HG03175 (cell line): ENCODE data around the gene PLA2G4A.
"Not testable (repeated sequence)": the region's sequence is repeated elsewhere in the genome, so short reads cannot be mapped to it uniquely, and the experiment has no call there.

Source experiments
- ATAC-seq: cut with Tn5 transposase; IDR thresholded peaks from one replicate; pipeline ENCODE4 v1.9.1; 2021; ENCODE audit warnings: mild to moderate bottlenecking, moderate library complexity; ENCODE audit not compliant: unreplicated experiment

The PLA2G4A gene

DNA sequence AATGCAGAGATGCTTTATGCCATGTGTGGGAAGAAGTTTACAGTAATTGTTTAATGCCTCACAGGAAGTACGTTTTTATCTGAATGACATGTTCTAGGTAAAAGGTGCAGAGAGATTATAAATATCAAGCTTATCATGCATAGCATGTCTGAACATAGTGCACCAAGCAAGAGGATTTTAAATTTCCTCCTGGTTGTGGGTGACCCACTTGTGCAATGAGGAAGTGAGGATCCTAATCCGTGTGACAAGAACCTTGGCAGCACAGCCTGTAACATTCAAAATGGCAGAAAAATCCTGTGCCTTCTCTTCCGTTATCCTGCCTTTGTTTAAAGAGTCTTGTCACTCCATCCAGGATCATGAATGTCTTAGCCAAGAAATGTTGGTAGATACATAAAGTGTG is 75.6 kb downstream of the PLA2G4A start:
- ATAC-seq = no peak

GRCh38 chr1:186905561-186905960 is 76.8 kb downstream of the PLA2G4A start:
- ATAC-seq = no peak

DNA sequence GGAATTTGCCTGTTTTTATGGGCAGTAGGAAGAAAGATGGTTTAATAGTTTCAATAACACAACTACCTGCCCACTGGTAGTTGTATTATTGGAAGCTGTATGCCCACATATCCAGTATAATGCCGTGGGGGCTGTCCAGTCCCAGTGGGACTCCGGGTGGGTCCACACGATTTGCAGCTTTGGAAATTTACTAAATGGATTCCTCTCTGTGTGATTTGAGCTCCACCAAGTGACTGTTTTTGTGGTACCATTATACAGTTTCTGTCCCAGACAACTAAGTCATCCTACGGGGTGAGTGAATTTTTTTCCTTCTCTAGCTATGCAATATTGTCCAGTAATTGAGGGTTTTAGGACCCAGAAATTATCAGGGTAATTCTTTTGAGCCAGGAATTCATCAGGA is 86.8 kb downstream of the PLA2G4A start:
- ATAC-seq = no peak

- ATAC-seq = not testable (repeated sequence)
Measured at GRCh38 chr1:186917106-186917786, 88.5 kb downstream of the PLA2G4A start.

DNA sequence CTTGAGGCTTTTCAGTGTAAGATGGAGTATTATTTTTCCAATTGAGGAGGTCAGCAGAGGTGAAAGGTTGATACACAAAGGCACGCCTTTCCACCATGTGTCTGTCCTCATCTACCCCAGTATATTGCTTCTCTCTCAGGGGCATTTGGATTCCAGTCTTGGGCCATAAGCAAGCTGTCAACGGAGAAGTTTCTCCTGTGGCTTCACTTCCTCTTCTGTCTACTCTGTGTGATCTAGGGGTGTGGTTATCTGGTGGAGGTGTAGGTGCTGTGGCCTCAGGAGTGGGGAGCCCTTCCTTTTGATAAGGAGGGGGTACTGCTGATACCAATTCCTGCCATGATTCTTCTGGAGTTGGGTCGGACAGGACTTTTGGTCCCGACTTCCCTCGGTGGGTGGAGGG is 92.6 kb downstream of the PLA2G4A start:
- ATAC-seq = peak; percentile 92

GRCh38 chr1:186922814-186923213 is 94.1 kb downstream of the PLA2G4A start:
- not testable (repeated sequence) for ATAC-seq

GRCh38 chr1:186923486-186923885 is 94.7 kb downstream of the PLA2G4A start:
- ATAC-seq = no peak

DNA sequence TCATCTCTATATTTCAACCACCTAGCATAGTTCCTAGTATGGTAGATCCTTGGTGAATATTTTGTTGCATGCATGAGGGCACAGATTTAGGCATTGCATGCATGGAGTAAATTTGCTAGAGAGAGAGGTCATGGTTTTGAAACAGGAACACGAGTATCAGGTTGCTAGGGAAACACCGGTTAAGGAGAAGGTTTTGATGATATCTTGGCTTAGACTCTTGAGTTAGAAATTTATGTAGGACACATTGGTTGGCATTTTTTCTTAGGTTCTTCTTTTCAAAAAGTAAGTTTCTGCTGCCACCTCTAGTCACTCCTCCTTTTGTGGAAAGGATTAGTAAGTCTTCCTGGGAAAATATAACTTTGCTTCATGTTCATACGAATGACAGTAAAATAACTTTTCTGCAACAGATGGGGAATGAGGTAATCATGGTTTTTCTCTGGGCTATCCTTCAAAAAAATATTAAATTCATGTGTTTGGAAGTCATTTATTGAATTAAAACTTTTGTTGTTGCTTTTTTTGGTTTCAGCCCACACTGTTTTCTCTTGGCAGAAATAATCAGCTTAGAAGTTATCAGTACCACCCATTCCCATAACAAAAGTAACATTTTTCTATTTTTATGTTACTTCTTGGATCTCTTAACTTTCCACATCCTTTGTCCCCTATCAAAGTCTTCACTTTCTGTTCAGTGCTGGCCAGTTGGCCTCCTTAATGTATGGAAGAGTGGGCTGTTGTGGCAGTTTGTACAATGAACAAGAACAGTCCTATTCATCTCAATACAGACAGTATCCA is 97.3 kb downstream of the PLA2G4A start:
- ATAC-seq = no peak

- no peak for ATAC-seq
Measured at GRCh38 chr1:186927884-186928283, 99.1 kb downstream of the PLA2G4A start.

DNA sequence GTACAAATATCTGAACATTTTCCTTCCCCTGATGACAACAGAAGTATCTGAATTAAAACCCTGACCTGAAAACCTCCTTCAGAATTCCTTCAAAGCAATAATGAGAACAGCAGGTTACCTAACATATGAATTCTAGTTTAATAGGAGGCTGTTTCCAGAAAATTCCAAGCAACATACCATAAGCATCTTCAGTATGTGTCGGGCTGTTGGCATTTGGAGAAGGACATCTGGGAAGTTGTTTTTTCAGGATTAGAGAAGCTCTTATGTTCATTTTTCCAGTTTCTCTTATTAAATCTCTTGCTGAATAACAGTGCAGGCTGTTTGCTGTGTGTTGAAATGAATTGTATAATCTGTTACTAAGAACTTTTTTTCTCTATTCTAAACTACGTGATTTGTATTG is 101.5 kb downstream of the PLA2G4A start:
- no peak for ATAC-seq

GRCh38 chr1:186937016-186937670 is 108.4 kb downstream of the PLA2G4A start:
- ATAC-seq = no peak

DNA sequence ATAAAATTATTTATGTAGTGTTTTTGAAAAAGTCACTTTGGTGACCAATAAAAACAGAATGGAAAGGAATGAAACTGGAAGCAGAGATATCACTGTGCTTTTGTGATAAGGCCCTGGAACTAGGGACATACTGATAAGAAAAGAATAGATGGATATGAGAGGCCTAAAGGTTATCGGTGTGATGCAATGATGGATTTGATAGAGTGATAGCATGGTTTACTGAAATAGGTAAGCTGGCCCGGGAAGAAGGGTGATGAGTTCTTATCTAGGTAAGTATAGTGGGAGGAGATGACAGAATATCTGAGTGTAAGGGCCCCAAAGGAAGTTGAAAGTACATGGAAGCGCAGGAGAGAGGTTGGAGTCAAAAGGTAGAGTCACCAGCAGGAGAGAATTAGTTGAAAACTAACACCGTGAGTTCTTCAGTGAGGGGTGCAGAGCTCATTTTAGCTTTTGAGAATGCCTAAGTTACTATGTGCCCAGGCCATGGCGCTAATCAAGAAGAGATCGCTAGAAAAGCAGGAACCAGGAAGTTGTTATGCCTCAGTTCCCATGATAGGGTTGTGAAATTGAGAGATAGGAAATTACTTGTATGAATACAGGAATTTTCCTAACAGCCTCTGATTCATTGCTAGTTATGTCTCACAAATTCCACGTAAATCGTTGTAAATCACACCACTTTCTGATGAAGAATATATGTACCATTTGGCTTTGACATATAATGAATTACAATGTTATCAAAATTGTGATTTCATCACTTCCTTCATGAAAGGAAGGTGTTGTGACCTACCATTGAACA is 115.3 kb downstream of the PLA2G4A start:
- no peak for ATAC-seq

DNA sequence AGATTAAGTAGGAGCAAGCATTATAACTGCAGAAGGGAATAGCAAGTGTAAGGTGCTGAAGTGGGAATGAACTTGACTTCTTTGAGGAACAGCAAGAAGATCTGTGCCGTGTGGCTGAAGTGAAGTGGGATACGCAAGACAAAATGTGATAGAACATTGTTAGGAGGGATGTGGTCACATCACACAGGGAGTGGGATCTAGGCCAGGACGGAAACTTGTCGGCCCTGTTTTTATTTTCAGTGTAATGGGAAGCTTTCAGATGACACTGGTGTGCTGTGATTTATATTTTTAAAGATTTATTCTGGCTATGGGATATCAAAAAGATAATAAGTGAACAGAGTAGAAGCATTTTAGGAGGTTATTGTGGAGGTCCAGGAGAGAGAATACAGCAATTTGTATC is 116.4 kb downstream of the PLA2G4A start:
- ATAC-seq = no peak

DNA sequence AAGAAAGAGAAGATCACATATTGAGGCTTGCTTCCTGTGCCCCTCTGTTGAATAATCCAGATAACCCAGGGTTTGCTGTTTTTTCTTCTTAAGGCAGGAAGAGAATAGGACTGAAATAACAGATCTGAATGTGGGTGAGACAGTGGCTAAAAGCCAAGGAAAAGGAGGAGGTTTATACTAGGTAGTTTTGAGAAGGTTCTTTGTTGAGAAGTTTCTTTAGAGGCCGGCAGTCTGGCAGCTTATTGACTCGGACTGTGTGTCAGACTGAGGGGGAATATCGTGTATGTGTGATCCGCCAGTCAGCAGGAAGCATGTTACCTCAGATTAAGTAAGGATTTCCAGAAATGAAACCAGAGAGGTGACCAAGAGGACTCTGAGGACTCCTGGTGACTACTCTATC is 119.8 kb downstream of the PLA2G4A start:
- ATAC-seq = no peak

DNA sequence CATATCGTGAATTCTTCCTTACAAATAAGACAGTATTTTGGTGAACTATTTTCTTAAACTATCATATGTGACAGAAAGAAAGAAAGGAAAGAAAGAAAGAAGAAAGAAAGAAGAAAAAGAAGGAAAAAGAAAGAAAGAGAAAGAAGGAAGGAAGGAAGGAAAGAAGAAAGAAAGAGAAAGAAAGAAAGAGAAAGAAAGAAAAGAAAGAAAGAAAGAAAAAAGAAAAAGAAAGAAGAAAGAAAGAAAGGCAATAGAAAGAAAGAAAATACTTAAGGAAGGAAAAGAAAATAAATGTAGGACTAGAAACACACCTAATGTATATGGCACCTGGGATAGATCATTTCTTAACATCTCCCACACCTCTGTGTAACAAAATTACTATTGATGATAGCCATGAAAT is 120.4 kb downstream of the PLA2G4A start:
- no peak for ATAC-seq

DNA sequence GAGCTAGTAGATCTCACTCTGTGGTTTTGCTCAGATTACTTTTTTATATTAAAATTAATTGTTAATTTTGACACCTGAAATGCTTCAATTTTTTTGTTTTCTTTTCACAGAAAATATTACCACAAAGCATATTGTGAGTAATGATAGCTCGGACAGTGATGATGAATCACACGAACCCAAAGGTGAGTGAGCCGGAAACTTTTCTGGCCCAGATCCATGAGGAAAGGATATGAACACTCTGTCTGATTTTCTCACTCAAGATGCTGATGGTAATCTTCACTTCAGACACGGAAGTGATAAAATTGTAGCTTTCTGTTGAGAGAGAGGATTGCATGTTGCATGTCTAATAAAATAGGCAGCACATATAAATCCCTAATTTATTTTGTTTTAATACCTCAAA is 121.8 kb downstream of the PLA2G4A start:
- ATAC-seq = no peak

GRCh38 chr1:186953876-186954275 is 125.1 kb downstream of the PLA2G4A start:
- ATAC-seq = no peak

- no peak for ATAC-seq
Measured at GRCh38 chr1:186957314-186957713, 128.6 kb downstream of the PLA2G4A start.

GRCh38 chr1:186958520-186958919 is 129.8 kb downstream of the PLA2G4A start:
- no peak for ATAC-seq

- no peak for ATAC-seq
Measured at GRCh38 chr1:186960861-186961260, 132.1 kb downstream of the PLA2G4A start.

GRCh38 chr1:186965847-186966246 is 137.1 kb downstream of the PLA2G4A start:
- ATAC-seq = no peak
